Neural cell (in vitro differentiated cells): ENCODE measurements around the gene KCNIP4. TPM values are rescaled to one million over a fixed set of nuclear protein-coding genes. Genes with fewer than 3 reads are reported as not detected.

Experiments used
- H2AFZ ChIP-seq: fragments of 200-600, 300-800 bp; sonication (generic), shearing (Covaris generic); 2 replicates; pipeline ENCODE4 v1.6.0; 2014; ENCODE audit warnings: low read depth, mild to moderate bottlenecking, antibody characterized with exemption, low read length, moderate library complexity
- H3F3A ChIP-seq: fragments of 200-600 bp; shearing (Covaris generic); 2 replicates; pipeline ENCODE4 v1.6.1; 2016; ENCODE audit warnings: mild to moderate bottlenecking, moderate library complexity, mixed read lengths, antibody characterized with exemption, low read length; ENCODE audit not compliant: insufficient read depth, poor library complexity, severe bottlenecking
- H3K27ac ChIP-seq: fragments of 200-600, 300-800 bp; sonication (generic), shearing (Covaris generic); 2 replicates; pipeline ENCODE4 v1.5.1; 2014; ENCODE audit warnings: mild to moderate bottlenecking, low read length, moderate library complexity
- H3K27me3 ChIP-seq: fragments of 300-800, 200-600 bp; sonication (generic), shearing (Covaris generic); 2 replicates; pipeline ENCODE4 v1.6.0; 2014; ENCODE audit warnings: mild to moderate bottlenecking, low read depth, low read length, moderate library complexity; ENCODE audit not compliant: insufficient read depth
- H3K36me3 ChIP-seq: fragments of 300-800, 200-600 bp; sonication (generic), shearing (Covaris generic); 2 replicates; pipeline ENCODE4 v1.5.1; 2014; ENCODE audit warnings: mild to moderate bottlenecking, antibody characterized with exemption, low read length, moderate library complexity; ENCODE audit not compliant: insufficient read depth
- H3K4me2 ChIP-seq: fragments of 300-800, 200-600 bp; sonication (generic), shearing (Covaris generic); 2 replicates; pipeline ENCODE4 v1.6.0; 2014; ENCODE audit warnings: mild to moderate bottlenecking, low read length
- H3K4me3 ChIP-seq: fragments of 300-800, 200-600 bp; sonication (generic), shearing (Covaris generic); 2 replicates; pipeline ENCODE4 v1.5.1; 2014; ENCODE audit warnings: mild to moderate bottlenecking, low read length, moderate library complexity
- H3K79me2 ChIP-seq: fragments of 200-600 bp; shearing (Covaris generic); replicated peaks from 2 replicates; pipeline ENCODE4 v1.6.0; 2014; ENCODE audit warnings: mild to moderate bottlenecking, low read length, moderate library complexity; ENCODE audit not compliant: insufficient read depth
- H3K9ac ChIP-seq: fragments of 300-800, 200-600 bp; sonication (generic), shearing (Covaris generic); 2 replicates; pipeline ENCODE4 v1.6.1; 2016; ENCODE audit warnings: mild to moderate bottlenecking, low read length, mixed read lengths
- H3K9me2 ChIP-seq: fragments of 200-600 bp; shearing (Covaris generic); 2 replicates; pipeline ENCODE4 v1.6.1; 2016; ENCODE audit warnings: mild to moderate bottlenecking, low read length, mixed read lengths; ENCODE audit not compliant: insufficient read depth
- H3K9me3 ChIP-seq: fragments of 200-600, 300-800 bp; sonication (generic), shearing (Covaris generic); 2 replicates; pipeline ENCODE4 v1.6.1; 2016; ENCODE audit warnings: mild to moderate bottlenecking, mixed run types, low read length, moderate library complexity, mixed read lengths
- H4K20me1 ChIP-seq: fragments of 200-600 bp; shearing (Covaris generic); 2 replicates; pipeline ENCODE4 v1.6.1; 2016; ENCODE audit warnings: mild to moderate bottlenecking, mixed run types; ENCODE audit not compliant: insufficient read depth
- CTCF ChIP-seq: fragments of 450-650 bp; IDR thresholded peaks from 2 replicates; pipeline ENCODE4 v1.5.1; 2014; ENCODE audit warnings: antibody characterized with exemption, mild to moderate bottlenecking, moderate library complexity; ENCODE audit not compliant: poor library complexity, severe bottlenecking
- EP300 ChIP-seq: fragments of 450-650 bp; conservative IDR thresholded peaks from 2 replicates; pipeline ENCODE4 v1.6.1; 2014; ENCODE audit warnings: antibody characterized with exemption, mild to moderate bottlenecking, moderate library complexity; ENCODE audit not compliant: poor library complexity, severe bottlenecking
- EZH2 ChIP-seq: fragments of 200-600, 300-800 bp; shearing (Covaris generic), sonication (generic); IDR thresholded peaks from 2 replicates; pipeline ENCODE4 v1.6.1; 2014; ENCODE audit warnings: antibody characterized with exemption, low read length, borderline replicate concordance, mild to moderate bottlenecking; ENCODE audit not compliant: insufficient read depth, poor library complexity, severe bottlenecking
- MXI1 ChIP-seq: fragments of 450-650 bp; conservative IDR thresholded peaks from 2 replicates; pipeline ENCODE4 v1.6.1; 2014; ENCODE audit warnings: antibody characterized with exemption, mild to moderate bottlenecking; ENCODE audit not compliant: poor library complexity, severe bottlenecking
- POLR2AphosphoS5 ChIP-seq: IDR thresholded peaks from 2 replicates; pipeline ENCODE4 v1.6.1; 2012
- RAD21 ChIP-seq: fragments of 450-650 bp; conservative IDR thresholded peaks from 2 replicates; pipeline ENCODE4 v1.6.1; 2014; ENCODE audit warnings: antibody characterized with exemption, mild to moderate bottlenecking, moderate library complexity
- SMC3 ChIP-seq: fragments of 450-650 bp; conservative IDR thresholded peaks from 2 replicates; pipeline ENCODE4 v1.6.1; 2014; ENCODE audit warnings: antibody characterized with exemption, mild to moderate bottlenecking, moderate library complexity; ENCODE audit not compliant: poor library complexity
- TAF1 ChIP-seq: IDR thresholded peaks from 2 replicates; pipeline ENCODE4 v1.6.1; 2012; ENCODE audit warnings: low read depth
- polyA plus RNA-seq: library from polyadenylated mRNA; depleted of rRNA; stranded (reverse); fragments of >200 nt; gene quantifications from 2 replicates; pipeline ENCODE4 v1.2.3, GENCODE V29; 2014
- TF ChIP-seq, protein P1 (sequence below): IDR thresholded peaks from 2 replicates; pipeline ENCODE4 v1.6.1; 2012; ENCODE audit warnings: borderline replicate concordance

The KCNIP4 gene
- polyA plus RNA-seq, 1 donor from 2014 or later = 22.8 TPM

DNA sequence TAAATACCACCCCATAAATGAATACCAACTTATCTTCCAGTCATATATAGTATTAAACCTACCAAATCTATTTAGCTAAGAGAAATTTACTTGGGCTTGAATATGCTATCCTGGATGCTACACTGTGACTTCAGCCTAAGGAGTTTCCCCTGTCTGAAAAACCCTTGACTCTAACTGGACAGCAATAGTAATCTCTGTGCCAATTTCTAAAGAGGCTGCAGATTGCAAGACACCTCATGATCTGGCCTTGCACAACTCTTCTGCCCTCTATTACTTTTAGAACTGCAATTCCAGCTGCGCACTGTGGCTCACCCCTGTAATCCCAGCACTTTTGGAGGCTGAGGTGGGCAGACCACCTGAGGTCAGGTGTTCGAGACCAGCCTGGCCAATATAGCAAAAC is 371.5 kb downstream of the KCNIP4 start:
- Histone ChIP-seq H3F3A (no peaks in the 10 kb centered on the region), H3K27me3 (no peaks in the 10 kb centered on the region), H3K9me3 (no peaks in the 10 kb centered on the region), H2AFZ (no peak overlapping the region), H3K9ac (no peak overlapping the region), H3K79me2 (no peaks in the 10 kb centered on the region), H3K9me2 (no peaks in the 10 kb centered on the region), H4K20me1 (no peaks in the 10 kb centered on the region), H3K36me3 (no peaks in the 10 kb centered on the region), H3K27ac (no peak overlapping the region), H3K4me2 (no peak overlapping the region), H3K4me3 (no peak overlapping the region)
- TF ChIP-seq SMC3 (no peak), MXI1 (no peak), EP300 (no peak), POLR2AphosphoS5 (no peak), EZH2 (no peak), TAF1 (no peak), RAD21 (no peak), CTCF (no peak)
- TF ChIP-seq, protein P1, sequence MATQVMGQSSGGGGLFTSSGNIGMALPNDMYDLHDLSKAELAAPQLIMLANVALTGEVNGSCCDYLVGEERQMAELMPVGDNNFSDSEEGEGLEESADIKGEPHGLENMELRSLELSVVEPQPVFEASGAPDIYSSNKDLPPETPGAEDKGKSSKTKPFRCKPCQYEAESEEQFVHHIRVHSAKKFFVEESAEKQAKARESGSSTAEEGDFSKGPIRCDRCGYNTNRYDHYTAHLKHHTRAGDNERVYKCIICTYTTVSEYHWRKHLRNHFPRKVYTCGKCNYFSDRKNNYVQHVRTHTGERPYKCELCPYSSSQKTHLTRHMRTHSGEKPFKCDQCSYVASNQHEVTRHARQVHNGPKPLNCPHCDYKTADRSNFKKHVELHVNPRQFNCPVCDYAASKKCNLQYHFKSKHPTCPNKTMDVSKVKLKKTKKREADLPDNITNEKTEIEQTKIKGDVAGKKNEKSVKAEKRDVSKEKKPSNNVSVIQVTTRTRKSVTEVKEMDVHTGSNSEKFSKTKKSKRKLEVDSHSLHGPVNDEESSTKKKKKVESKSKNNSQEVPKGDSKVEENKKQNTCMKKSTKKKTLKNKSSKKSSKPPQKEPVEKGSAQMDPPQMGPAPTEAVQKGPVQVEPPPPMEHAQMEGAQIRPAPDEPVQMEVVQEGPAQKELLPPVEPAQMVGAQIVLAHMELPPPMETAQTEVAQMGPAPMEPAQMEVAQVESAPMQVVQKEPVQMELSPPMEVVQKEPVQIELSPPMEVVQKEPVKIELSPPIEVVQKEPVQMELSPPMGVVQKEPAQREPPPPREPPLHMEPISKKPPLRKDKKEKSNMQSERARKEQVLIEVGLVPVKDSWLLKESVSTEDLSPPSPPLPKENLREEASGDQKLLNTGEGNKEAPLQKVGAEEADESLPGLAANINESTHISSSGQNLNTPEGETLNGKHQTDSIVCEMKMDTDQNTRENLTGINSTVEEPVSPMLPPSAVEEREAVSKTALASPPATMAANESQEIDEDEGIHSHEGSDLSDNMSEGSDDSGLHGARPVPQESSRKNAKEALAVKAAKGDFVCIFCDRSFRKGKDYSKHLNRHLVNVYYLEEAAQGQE = no peak

DNA sequence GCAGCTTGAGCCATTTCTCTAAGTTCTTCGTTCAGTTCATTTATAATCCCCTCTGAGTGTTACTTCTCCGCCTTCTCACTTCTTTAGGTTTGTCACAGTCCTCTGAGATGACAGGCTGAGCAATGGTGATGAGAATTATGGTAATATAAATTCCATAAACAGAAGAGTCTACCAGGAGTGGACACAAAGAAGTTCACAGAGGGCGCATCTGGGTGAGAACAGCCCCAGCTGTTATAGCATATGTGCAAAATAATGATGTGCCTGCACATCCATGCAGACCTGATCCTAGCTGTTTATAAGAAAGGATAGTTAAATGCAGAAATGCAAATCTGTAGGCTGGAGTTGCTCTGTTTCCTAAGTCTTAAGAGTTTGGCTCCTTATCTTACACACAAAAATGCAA is 377.5 kb downstream of the KCNIP4 start:
- Histone ChIP-seq H4K20me1 (no peaks in the 10 kb centered on the region), H3K36me3 (no peaks in the 10 kb centered on the region), H3K27ac (no peak overlapping the region), H3F3A (no peaks in the 10 kb centered on the region), H3K9me2 (no peaks in the 10 kb centered on the region), H3K4me2 (no peak overlapping the region), H3K27me3 (no peaks in the 10 kb centered on the region), H3K9me3 (no peaks in the 10 kb centered on the region), H2AFZ (no peak overlapping the region), H3K9ac (no peak overlapping the region), H3K79me2 (no peaks in the 10 kb centered on the region), H3K4me3 (no peak overlapping the region)
- TF ChIP-seq SMC3 (no peak), CTCF (no peak), MXI1 (no peak), EZH2 (no peak), POLR2AphosphoS5 (no peak), RAD21 (no peak), EP300 (no peak), TAF1 (no peak)
- TF ChIP-seq, protein P1 = no peak
